HCT116 (cell line): ENCODE measurements around the gene GATM. TPM values are rescaled to one million over a fixed set of nuclear protein-coding genes. Genes with fewer than 3 reads are reported as not detected.

Source experiments
- ATAC-seq: fragments of 200-7000 bp; cut with Tn5 transposase; 2 replicates; pipeline ENCODE4 v1.9.1; 2020; ENCODE audit warnings: mild to moderate bottlenecking, moderate library complexity
- BruUV-seq: library from RNA; stranded (reverse); fragments of 400-500 nt; replicated peaks from 2 replicates; lab custom pipeline; 2021; lab: Mats Ljungman, UMichigan
- CTCF ChIA-PET: fragments of 300-600 bp; sonication (Branson Sonifier 250); formaldehyde crosslinking; loops from one replicate; lab custom pipeline; 2021; ENCODE audit warnings: antibody characterized with exemption; lab: Charles Lee
- POLR2A ChIA-PET: fragments of 300-600, 350-600 bp; sonication (Branson Sonifier 250); formaldehyde crosslinking; loops from one replicate; lab custom pipeline; 2021; ENCODE audit warnings: antibody characterized with exemption; lab: Charles Lee
- RAD21 ChIA-PET, 2 experiments: fragments of 300-600 bp; sonication (Branson Sonifier 250); formaldehyde crosslinking; loops; one replicate each; lab custom pipeline; 2023; ENCODE audit warnings: low total read pairs in 2 of 2; ENCODE audit not compliant: uncharacterized antibody in 2 of 2, unreplicated experiment in 2 of 2, low non-redundant PET in 1 of 2; lab: Charles Lee
- DNase-seq: peaks from one replicate; pipeline ENCODE4 v3.0.0-alpha.2; 2010; ENCODE audit warnings: low read depth, low spot score
- H2AFZ ChIP-seq: fragments of 200-600 bp; shearing (Covaris generic), sonication (generic); 2 replicates; pipeline ENCODE4 v1.6.1; 2017; ENCODE audit warnings: low read depth, mixed run types, mixed read lengths, antibody characterized with exemption, low read length; ENCODE audit not compliant: poor library complexity, severe bottlenecking
- H3K27ac ChIP-seq: 2 replicates; pipeline ENCODE4 v1.5.1; 2012; ENCODE audit warnings: low read depth, low read length
- H3K27me3 ChIP-seq: fragments of 200-600 bp; sonication (generic); 2 replicates; pipeline ENCODE4 v1.6.1; 2016; ENCODE audit warnings: mixed run types, low read length, mixed read lengths; ENCODE audit not compliant: insufficient read depth
- H3K36me3 ChIP-seq, 2 experiments: fragments of 200-500 bp in 1 of 2; fragments of 200-600 bp in 1 of 2; sonication (Bioruptor generic) in 1 of 2; sonication (generic) in 1 of 2; 2 replicates each; pipeline versions ENCODE4 v1.5.1 to v1.6.1; 2014 to 2016; ENCODE audit warnings: low read length in 2 of 2, inconsistent platforms in 1 of 2, mixed read lengths in 1 of 2, mixed run types in 1 of 2; ENCODE audit not compliant: insufficient read depth in 2 of 2, control insufficient read depth in 1 of 2
- H3K4me1 ChIP-seq, 2 experiments: fragments of 200-600 bp in 1 of 2; sonication (generic) in 1 of 2; 2 replicates each; pipeline versions ENCODE4 v1.5.1 to v1.6.1; 2012 to 2017; ENCODE audit warnings: low read length in 2 of 2, inconsistent platforms in 1 of 2, mild to moderate bottlenecking in 1 of 2, mixed read lengths in 1 of 2, mixed run types in 1 of 2, moderate library complexity in 1 of 2; ENCODE audit not compliant: insufficient read depth in 2 of 2, control insufficient read depth in 1 of 2
- H3K4me2 ChIP-seq: fragments of 200-600 bp; sonication (generic); 2 replicates; pipeline ENCODE4 v1.6.1; 2017; ENCODE audit warnings: mixed run types, low read length, mixed read lengths
- H3K4me3 ChIP-seq, 2 experiments: fragments of 200-600 bp in 1 of 2; sonication (generic) in 1 of 2; replicated peaks in 1 of 2; 2 replicates each; pipeline ENCODE4 v1.5.1; 2011 to 2016; ENCODE audit warnings: low read length in 2 of 2, control low read depth in 1 of 2, low read depth in 1 of 2, mild to moderate bottlenecking in 1 of 2, mixed read lengths in 1 of 2, mixed run types in 1 of 2
- H3K79me2 ChIP-seq: fragments of 200-600 bp; sonication (generic); 2 replicates; pipeline ENCODE4 v1.6.1; 2017; ENCODE audit warnings: mild to moderate bottlenecking, mixed run types, low read length, moderate library complexity, mixed read lengths; ENCODE audit not compliant: insufficient read depth
- H3K9ac ChIP-seq: fragments of 200-600 bp; sonication (generic); 2 replicates; pipeline ENCODE4 v1.6.1; 2016; ENCODE audit warnings: low read length, mixed read lengths
- H3K9me2 ChIP-seq: fragments of 200-600 bp; sonication (generic), shearing (Covaris generic); 2 replicates; pipeline ENCODE4 v1.6.1; 2017; ENCODE audit warnings: mixed run types, mild to moderate bottlenecking, moderate library complexity; ENCODE audit not compliant: insufficient read depth
- H3K9me3 ChIP-seq, 2 experiments: fragments of 200-500 bp in 1 of 2; fragments of 200-600 bp in 1 of 2; sonication (Bioruptor generic) in 1 of 2; sonication (generic) in 1 of 2; 2 replicates each; pipeline ENCODE4 v1.6.1; 2014 to 2017; ENCODE audit warnings: low read length in 2 of 2, mixed read lengths in 2 of 2, inconsistent platforms in 1 of 2, low read depth in 1 of 2, mild to moderate bottlenecking in 1 of 2, mixed run types in 1 of 2, moderate library complexity in 1 of 2; ENCODE audit not compliant: control insufficient read depth in 1 of 2, insufficient read depth in 1 of 2
- H4K20me1 ChIP-seq: fragments of 200-600 bp; sonication (generic), shearing (Covaris generic); 2 replicates; pipeline ENCODE4 v1.6.1; 2017; ENCODE audit warnings: mixed run types, mild to moderate bottlenecking, moderate library complexity; ENCODE audit not compliant: insufficient read depth
- CTCF ChIP-seq, 3 experiments: fragments of 200-600 bp in 1 of 3; sonication (generic) in 1 of 3; IDR thresholded peaks in 2 of 3; conservative IDR thresholded peaks in 1 of 3; 2 replicates each; pipeline ENCODE4 v1.5.1; 2012 to 2017; ENCODE audit warnings: low read depth in 2 of 3, low read length in 2 of 3, antibody characterized with exemption in 1 of 3, borderline replicate concordance in 1 of 3, control low read depth in 1 of 3, mild to moderate bottlenecking in 1 of 3, mixed read lengths in 1 of 3, mixed run types in 1 of 3, moderate library complexity in 1 of 3; ENCODE audit not compliant: insufficient read depth in 1 of 3
- EZH2phosphoT487 ChIP-seq: fragments of 200-600 bp; IDR thresholded peaks from 2 replicates; pipeline ENCODE4 v1.6.1; 2018; ENCODE audit warnings: antibody characterized with exemption, borderline replicate concordance
- MAX ChIP-seq: IDR thresholded peaks from 2 replicates; pipeline ENCODE4 v1.6.1; 2012
- RAD21 ChIP-seq: IDR thresholded peaks from 2 replicates; pipeline ENCODE4 v1.6.1; 2012; ENCODE audit warnings: low read depth, mild to moderate bottlenecking
- intact Hi-C: fragments of 100-400 bp; cut with micrococcal nuclease; formaldehyde crosslinking; loops from 2 replicates; pipeline ENCODE4 v1.10.0; 2022
- total RNA-seq: library from RNA; stranded (reverse); gene quantifications from one replicate; pipeline ENCODE4 v1.2.1, GENCODE V29; 2021; ENCODE audit not compliant: unreplicated experiment

The GATM gene
- total RNA-seq, 1 experiment from 2014 or later: 3.1 TPM

GRCh38 chr15:45399381-45400212 lies 21.3 kb upstream of the GATM start:
- intact Hi-C loops: loop anchor here (1.0 kb wide), 3 partner anchors 92 to 236 kb away; no protein-coding TSS in a partner anchor
- Histone ChIP-seq H3K9me3 (no peaks in the 10 kb centered on the region), H3K27me3 (no peaks in the 10 kb centered on the region), H3K4me3 (no peak overlapping the region), H3K9ac (no peak overlapping the region), H3K4me1 (peaks cover 5 to 15% of the 10 kb centered on the region in 2 experiments; a peak in 3 of 4 replicates), H3K79me2 (peaks cover 23% of the 10 kb centered on the region), H3K9me2 (no peaks in the 10 kb centered on the region)
- DNase-seq: peak; percentile 60
- TF ChIP-seq MAX (0 out of 2 replicates have a peak, but pooled peaks have one; percentile 4), EZH2phosphoT487 (no peak), CTCF (IDR thresholded peaks at IDR 0.05 in 2 of 3, conservative IDR thresholded peaks at IDR 0.05 in 1 of 3; ENCODE audit: borderline replicate concordance in 1 of 3, insufficient read depth in 1 of 3, low read depth in 2 of 3, low read length in 2 of 3) (peak; percentile 53 to 77 (median 76)), RAD21 (peak; percentile 78)
- TF ChIP-seq, all 23 proteins: peak for 3
- no peak overlapping the region for H3K27ac ChIP-seq
- no peaks in the 10 kb centered on the region for H4K20me1 ChIP-seq
- CTCF ChIA-PET: interaction anchor here (1.0 to 4.8 kb wide), 7 partner anchors 10 to 273 kb away, joined by 3 to 48 read pairs (median 4); no protein-coding TSS in a partner anchor
- POLR2A ChIA-PET: no interaction called here
- RAD21 ChIA-PET: interaction anchor here in 1 of 2 experiments (1.0 kb wide), 1 partner anchor 237 kb away, joined by 3 read pairs; no protein-coding TSS in a partner anchor
- BruUV-seq: no TSS peak
- no peak overlapping the region for H3K4me2 ChIP-seq
- H2AFZ ChIP-seq: no peak overlapping the region
- H3K36me3 ChIP-seq: no peaks in the 10 kb centered on the region
- peak; percentile 24 for ATAC-seq
